Measurements from ENCODE around the gene BEGAIN. TPM values are rescaled to one million over a fixed set of nuclear protein-coding genes. Genes with fewer than 3 reads are reported as not detected.

Gene BEGAIN
- total RNA-seq, 1 donor from 2014 or later = 7.0 TPM

- H3K4me3 Mint-ChIP-seq (ENCODE audit: unreplicated experiment) = no peak overlapping the region
- no peak for TF ChIP-seq CTCF (IDR thresholded peaks at IDR 0.05)
- no peak for DNase-seq (ENCODE audit: extremely low spot score, unreplicated experiment)
- H3K36me3 Mint-ChIP-seq (ENCODE audit: unreplicated experiment) = no peaks in the 10 kb centered on the region
- H3K27me3 Mint-ChIP-seq (ENCODE audit: unreplicated experiment) = peaks cover 22% of the 10 kb centered on the region
- peaks cover 2% of the 10 kb centered on the region for H3K4me1 Mint-ChIP-seq (ENCODE audit: unreplicated experiment)
- H3K9me3 Mint-ChIP-seq (ENCODE audit: unreplicated experiment) = no peaks in the 10 kb centered on the region
- H3K27ac Mint-ChIP-seq (ENCODE audit: unreplicated experiment) = no peak overlapping the region
Measured at GRCh38 chr14:100616854-100617409, 29.7 kb upstream of the BEGAIN start.

GRCh38 chr14:100615736-100616695 lies 28.8 kb upstream of the BEGAIN start:
- DNase-seq (ENCODE audit: extremely low spot score, unreplicated experiment) = no peak
- Mint-ChIP-seq H3K36me3 (ENCODE audit: unreplicated experiment) (no peaks in the 10 kb centered on the region), H3K4me1 (ENCODE audit: unreplicated experiment) (peaks cover 2% of the 10 kb centered on the region), H3K4me3 (ENCODE audit: unreplicated experiment) (no peak overlapping the region), H3K9me3 (ENCODE audit: unreplicated experiment) (no peaks in the 10 kb centered on the region), H3K27ac (ENCODE audit: unreplicated experiment) (no peak overlapping the region), H3K27me3 (ENCODE audit: unreplicated experiment) (peaks cover 21% of the 10 kb centered on the region)
- TF ChIP-seq CTCF (IDR thresholded peaks at IDR 0.05) = no peak

- Mint-ChIP-seq H3K27me3 (ENCODE audit: unreplicated experiment) (peaks cover 14% of the 10 kb centered on the region), H3K4me1 (ENCODE audit: unreplicated experiment) (peaks cover 2% of the 10 kb centered on the region), H3K4me3 (ENCODE audit: unreplicated experiment) (no peak overlapping the region), H3K9me3 (ENCODE audit: unreplicated experiment) (no peaks in the 10 kb centered on the region), H3K27ac (ENCODE audit: unreplicated experiment) (no peak overlapping the region), H3K36me3 (ENCODE audit: unreplicated experiment) (no peaks in the 10 kb centered on the region)
- no peak for DNase-seq (ENCODE audit: extremely low spot score, unreplicated experiment)
- no peak for TF ChIP-seq CTCF (IDR thresholded peaks at IDR 0.05)
Measured at GRCh38 chr14:100614803-100615202, 27.6 kb upstream of the BEGAIN start.

- Mint-ChIP-seq H3K27me3 (ENCODE audit: unreplicated experiment) (peaks cover 3% of the 10 kb centered on the region), H3K9me3 (ENCODE audit: unreplicated experiment) (no peaks in the 10 kb centered on the region), H3K27ac (ENCODE audit: unreplicated experiment) (no peak overlapping the region), H3K36me3 (ENCODE audit: unreplicated experiment) (no peaks in the 10 kb centered on the region), H3K4me3 (ENCODE audit: unreplicated experiment) (no peak overlapping the region), H3K4me1 (ENCODE audit: unreplicated experiment) (peaks cover 1% of the 10 kb centered on the region)
- no peak for DNase-seq (ENCODE audit: extremely low spot score, unreplicated experiment)
- TF ChIP-seq CTCF (IDR thresholded peaks at IDR 0.05) = no peak
Measured at GRCh38 chr14:100612986-100613385, 25.8 kb upstream of the BEGAIN start.

GRCh38 chr14:100611811-100612480 lies 24.7 kb upstream of the BEGAIN start:
- no peaks in the 10 kb centered on the region for H3K4me1 Mint-ChIP-seq (ENCODE audit: unreplicated experiment)
- no peak for TF ChIP-seq CTCF (IDR thresholded peaks at IDR 0.05)
- H3K27ac Mint-ChIP-seq (ENCODE audit: unreplicated experiment) = no peak overlapping the region
- no peaks in the 10 kb centered on the region for H3K9me3 Mint-ChIP-seq (ENCODE audit: unreplicated experiment)
- H3K27me3 Mint-ChIP-seq (ENCODE audit: unreplicated experiment) = peaks cover under 1% of the 10 kb centered on the region
- H3K4me3 Mint-ChIP-seq (ENCODE audit: unreplicated experiment) = no peak overlapping the region
- DNase-seq (ENCODE audit: extremely low spot score, unreplicated experiment) = no peak
- H3K36me3 Mint-ChIP-seq (ENCODE audit: unreplicated experiment) = no peaks in the 10 kb centered on the region
